GM19397 (cell line): ENCODE measurements around the gene SLC16A3.

Experiments used
- ATAC-seq: cut with Tn5 transposase; IDR thresholded peaks from one replicate; pipeline ENCODE4 v1.9.1; 2021; ENCODE audit warnings: mild to moderate bottlenecking, moderate library complexity; ENCODE audit not compliant: unreplicated experiment

SLC16A3 gene

DNA sequence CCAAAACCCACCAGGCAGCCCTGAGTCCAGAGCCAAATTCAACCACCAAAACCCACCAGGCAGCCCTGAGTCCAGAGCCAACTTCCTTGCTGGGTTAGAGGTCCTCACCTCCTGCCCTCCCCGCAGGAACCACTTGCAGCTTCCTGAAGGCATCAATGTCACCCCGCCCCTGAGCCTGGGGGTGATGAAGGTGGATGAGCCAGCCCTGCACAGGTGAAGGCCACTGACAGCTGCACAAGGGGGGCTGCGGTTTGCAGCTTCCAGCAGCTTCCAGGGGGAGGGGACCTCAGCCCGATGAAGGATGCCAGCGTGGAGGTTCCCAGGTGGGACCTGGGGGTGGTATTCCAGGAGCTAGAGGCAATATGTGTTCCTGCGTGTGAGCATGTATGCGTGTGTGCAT, 52.2 kb downstream of the SLC16A3 start:
- no peak for ATAC-seq

DNA sequence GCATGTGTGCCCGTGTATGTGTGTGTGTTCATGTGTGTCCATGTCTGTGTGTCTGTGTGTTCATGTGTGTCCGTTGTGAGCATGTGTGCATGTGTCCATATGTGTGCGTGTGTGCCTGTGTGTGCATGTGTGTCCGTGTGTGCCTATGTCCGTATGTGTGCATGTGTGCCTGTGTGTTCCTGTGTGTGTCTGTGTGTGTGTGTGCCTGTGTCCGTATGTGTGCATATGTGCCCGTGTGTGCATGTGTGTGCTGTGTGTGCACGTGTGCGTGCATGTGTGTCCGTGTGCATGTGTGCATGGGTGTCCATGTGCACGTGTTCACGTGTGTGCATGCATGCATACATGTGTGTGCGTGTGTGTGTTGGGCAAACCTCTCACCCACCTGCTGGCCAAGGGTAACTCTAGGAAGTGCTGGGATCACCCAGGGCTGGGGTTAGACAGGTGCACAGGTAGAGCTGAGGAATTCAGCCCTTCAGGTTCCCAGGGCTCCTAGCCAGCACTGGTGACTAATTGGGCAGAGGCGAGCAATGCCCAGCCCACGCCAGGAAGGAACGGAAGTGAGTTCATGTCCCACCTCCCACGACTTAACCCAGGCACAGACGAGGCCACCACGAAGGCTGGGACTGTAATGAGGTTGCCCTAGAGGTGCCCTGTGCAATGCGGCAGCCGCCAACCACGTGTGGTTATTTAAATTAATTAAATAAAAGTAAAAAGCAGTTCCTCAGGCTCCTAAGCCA, 52.8 kb downstream of the SLC16A3 start:
- ATAC-seq = no peak

DNA sequence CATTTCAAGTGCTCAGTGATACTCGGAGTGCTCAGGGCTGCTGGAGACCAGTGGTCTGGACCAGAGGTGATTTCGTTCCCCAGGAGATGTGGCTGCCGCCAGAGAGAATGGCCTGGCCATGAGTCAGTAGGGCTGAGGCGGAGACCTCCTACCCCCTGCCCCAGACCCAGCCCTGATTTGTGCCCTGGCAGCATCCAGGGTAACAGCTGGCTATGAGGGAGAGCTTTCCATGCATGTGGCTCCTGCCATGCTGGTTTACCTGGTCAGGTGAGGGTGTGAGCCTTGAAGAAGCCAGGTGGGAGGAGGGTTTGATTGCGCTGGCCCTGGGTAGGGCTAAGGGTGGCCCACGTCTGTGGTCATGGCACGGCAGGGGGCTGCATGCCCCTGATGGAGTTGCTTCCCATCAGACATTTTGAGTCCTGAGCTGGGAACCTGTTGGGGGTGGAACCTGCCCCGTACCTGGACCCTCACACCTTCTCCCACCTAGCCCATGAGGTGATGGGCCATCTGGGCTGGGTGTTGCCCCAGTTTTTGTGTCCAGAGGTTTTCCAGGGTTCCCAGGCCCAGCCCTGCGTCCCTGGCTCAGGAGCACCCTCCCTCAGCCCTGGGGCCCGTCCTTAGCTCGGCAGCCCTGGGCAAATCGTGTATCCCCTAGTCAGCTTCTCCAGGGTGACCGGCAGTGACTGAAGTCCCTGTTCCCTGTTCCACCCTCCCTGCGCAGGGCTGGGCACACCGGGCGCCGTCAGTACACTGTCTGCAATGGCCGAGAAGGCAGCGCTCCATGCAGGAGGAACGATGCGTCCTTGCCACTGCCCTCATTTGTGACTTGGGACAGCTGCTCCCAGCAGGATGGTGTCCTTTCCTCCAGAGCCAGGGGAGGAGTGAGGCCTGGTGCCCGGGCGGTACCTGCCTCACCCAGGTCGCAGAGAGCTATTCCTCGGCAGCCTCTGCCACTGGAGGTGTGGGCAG, 53.7 kb downstream of the SLC16A3 start:
- ATAC-seq = no peak

DNA sequence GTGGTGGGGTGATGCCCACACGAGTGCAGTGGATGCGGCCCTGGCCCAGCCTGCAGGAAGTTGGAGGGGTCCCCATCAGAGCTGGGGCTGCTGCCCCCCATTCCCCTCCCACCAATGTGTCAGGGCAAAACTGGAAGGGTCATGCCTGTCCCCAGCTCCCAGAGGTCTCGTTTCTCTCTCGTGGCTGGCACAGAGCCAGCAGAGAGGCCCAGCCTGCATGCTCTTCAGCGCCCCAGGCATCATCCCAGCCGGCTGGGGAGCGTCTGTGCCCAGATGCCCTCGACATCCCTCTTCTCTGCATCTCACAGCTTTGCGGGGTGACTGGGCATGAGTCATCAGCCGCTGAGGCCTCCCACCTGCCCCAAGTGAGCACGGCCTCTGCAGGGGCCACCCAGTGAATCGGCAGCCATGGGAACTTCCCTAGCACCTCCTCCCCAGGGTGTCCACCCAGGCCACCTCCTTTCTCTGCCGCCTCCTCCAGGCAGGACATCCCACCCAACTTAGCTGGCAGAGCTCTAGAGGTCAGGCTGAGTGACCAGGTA, 54.4 kb downstream of the SLC16A3 start:
- ATAC-seq = no peak

DNA sequence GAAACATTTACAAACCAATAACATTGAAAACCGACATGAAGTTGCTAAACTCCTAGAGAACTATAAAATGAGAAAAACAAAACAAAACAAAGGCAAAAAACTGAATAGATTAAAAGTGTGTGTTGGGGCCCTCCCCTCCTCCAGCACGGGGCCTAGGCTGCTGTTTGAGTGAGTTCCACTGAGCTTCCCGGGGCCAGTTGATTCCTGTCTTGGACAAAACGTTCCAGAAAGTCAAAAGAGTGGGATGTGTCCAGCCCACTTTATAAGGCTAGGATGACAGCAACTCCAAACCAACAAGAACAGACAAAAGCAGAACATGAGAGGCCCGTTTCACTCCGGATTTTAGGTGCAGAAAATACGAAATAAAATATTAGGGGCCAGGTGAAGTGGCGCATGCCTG, 56.3 kb downstream of the SLC16A3 start:
- no peak for ATAC-seq

DNA sequence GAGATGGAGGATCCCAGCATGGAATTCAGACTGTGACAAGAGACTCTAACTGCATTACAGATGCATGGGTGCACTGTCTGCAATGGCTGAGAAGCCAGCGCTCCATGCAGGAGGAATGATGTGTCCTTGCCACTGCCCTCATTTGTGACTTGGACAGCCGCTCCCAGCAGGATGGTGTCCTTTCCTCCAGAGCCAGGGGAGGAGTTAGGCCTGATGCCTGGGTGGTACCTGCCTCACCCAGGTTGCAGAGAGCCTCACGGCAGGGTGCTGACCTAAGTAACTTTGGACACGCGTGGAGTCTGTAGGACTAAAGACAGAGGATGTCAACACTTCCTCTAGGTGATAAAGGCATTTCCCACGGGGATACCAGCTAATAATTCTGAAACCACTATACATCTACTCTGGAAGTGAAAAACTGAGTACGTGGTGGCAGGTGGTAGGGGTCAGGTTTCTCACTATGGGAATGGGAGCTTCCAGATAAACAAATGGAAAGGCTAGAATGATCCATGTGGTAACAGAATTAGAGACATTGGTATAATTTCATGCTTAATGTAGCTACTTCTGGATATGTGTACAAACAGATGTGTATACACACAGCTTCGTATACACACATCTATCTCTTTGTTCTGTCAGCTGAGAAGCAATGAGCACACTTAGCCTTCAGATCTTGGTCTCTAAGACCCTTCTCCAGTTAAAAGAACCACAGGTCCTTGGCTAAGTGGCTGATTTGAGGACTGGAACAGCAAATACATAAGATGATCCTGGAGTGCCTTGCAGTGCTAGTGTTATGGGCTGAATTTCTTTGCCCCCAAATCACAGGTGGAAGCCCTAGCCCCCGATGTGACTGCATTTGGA, 58.4 kb downstream of the SLC16A3 start:
- no peak for ATAC-seq

DNA sequence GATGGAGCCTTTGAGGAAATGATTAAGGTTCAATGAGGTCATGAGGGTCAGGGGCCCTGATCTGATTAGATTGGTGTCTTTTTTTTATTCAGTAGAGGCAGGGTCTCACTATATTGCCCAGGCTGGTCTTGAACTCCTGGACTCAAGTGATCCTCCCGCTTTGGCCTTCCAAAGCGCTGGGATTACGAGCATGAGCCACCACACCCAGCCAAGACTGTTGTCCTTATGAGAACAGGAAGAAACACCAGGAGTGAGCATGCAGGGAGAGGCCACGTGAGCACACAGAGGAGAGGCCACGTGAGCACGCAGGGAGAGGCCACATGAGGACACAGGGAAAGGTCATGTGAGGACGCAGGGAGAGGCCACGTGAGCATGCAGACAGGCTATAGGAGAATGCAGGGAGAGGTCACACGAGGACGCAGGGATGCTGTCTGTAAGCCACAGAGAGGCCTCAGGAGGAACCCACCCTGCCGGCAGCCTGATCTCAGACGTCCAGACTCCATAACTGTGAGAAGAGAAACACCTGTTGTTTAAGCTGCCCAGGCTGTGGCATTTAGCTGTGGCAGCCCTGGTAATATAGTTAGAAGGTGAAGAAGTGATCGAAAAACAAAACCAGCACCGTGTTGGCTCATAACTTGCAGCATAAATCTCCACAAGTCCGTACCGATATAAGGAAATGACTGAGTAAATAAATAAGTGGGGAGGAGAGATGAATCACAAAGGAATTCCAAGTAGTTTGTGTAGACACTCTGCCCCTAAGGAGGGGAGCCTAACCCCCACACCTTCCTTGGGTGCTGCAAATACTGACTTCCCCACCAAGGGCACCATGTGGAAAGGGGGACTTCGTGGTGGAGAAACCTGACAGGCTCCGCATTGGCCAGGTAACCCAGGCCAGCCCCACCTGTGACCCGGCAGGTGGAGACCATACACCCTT, 59.3 kb downstream of the SLC16A3 start:
- no peak for ATAC-seq
